CD4-positive, alpha-beta T cell treated with Interleukin-6 for 4 hours (primary cell): ENCODE measurements around the gene MYF5.

Experiments
- DNase-seq: peaks from one replicate; pipeline ENCODE4 v3.0.0-alpha.2; 2020; ENCODE audit warnings: mixed read lengths

The MYF5 gene

GRCh38 chr12:80708259-80708974 is 8.3 kb upstream of the MYF5 start:
- no peak for DNase-seq

DNA sequence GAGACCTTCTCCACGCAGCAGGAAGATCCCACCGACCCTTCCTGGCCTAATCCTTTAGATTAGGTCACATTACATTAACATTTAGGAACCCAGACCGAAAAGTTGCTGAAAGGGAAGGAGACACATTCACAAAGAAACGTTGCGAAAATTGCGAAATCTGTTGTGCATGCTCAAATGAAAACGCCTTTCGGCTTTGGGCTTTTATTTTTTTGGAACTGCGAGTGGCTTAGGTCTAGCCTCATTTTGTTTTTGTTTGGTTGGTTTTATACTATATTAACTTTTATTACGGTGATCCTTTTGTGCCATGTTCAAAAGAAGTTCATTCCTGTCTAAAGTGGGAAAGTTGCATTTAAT is 7.8 kb upstream of the MYF5 start:
- DNase-seq = no peak

GRCh38 chr12:80709811-80710726 is 6.6 kb upstream of the MYF5 start:
- no peak for DNase-seq

GRCh38 chr12:80710727-80711449 is 5.8 kb upstream of the MYF5 start:
- no peak for DNase-seq

- DNase-seq = no peak
Observed at GRCh38 chr12:80711866-80712265, 4.8 kb upstream of the MYF5 start.

- no peak for DNase-seq
Observed at GRCh38 chr12:80712866-80713265, 3.8 kb upstream of the MYF5 start.

DNA sequence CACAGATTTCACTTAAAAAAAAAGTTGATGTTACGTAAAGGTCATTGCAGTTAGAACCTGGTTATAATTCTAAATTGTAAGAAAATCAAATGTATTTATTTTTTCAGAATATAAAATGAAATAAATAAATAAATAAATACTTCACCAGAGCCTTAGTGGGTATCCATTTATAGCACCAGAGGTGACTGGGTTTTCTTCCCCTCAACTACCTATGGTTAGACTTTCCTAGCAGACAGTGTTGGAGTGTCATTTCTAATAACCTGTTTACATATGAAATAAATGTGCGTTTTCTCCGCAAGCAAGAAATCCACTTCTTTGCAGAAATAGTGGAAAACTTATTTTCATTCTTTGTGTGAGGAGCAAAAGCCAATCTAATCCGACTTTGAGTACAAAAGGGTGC is 3.3 kb upstream of the MYF5 start:
- no peak for DNase-seq

- DNase-seq = no peak
Observed at GRCh38 chr12:80714055-80714454, 2.7 kb upstream of the MYF5 start.

GRCh38 chr12:80714846-80715245 is 1.9 kb upstream of the MYF5 start:
- DNase-seq = no peak

DNA sequence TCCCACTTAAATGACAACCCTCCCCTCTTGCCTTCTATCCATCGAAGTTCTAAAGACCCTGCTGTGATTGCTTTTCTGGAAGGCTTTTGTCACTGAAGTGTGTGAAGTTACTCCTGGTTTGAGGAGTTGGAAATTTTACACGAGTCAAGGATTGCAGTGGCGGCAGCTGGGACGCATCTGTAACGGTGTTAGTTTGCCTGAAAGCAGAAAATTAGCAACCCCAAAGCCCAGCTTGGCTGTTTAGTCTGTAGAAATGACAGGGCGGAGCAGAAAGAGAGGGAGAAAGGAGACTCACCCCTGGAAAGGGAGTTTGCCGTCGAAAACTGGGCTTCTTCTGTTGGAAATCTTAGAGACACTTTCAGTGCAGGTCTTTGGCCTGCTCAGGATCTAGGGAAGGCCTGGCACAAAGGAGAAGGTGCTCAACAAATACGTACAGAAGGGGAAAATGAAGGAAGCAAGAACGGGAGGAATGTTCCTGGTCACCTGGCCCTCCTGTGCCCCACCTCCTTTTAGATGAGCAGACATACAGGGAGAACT is 931 bp upstream of the MYF5 start:
- no peak for DNase-seq

GRCh38 chr12:80717856-80718255 is 1.1 kb downstream of the MYF5 start:
- DNase-seq = no peak

DNA sequence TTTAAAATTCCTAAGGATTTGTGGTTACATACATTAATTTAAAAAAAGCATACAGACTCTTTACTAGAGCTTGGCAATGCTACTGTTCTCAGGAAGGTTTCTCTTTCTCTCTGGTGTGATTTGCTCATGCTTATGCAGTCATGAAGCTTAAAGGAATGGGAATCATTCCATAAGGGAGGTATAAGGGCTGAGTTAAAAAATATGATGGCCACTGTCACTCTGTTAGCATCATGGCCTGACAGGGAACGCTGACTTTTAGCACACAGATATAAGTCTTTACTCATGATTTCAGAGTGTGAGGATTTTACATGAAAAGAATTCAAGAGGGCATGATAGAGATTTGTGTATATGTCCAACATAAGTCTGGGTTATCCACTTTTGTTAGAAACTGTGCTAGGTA is 3.8 kb downstream of the MYF5 start:
- DNase-seq = no peak

- DNase-seq = no peak
Observed at GRCh38 chr12:80721326-80721725, 4.6 kb downstream of the MYF5 start.

DNA sequence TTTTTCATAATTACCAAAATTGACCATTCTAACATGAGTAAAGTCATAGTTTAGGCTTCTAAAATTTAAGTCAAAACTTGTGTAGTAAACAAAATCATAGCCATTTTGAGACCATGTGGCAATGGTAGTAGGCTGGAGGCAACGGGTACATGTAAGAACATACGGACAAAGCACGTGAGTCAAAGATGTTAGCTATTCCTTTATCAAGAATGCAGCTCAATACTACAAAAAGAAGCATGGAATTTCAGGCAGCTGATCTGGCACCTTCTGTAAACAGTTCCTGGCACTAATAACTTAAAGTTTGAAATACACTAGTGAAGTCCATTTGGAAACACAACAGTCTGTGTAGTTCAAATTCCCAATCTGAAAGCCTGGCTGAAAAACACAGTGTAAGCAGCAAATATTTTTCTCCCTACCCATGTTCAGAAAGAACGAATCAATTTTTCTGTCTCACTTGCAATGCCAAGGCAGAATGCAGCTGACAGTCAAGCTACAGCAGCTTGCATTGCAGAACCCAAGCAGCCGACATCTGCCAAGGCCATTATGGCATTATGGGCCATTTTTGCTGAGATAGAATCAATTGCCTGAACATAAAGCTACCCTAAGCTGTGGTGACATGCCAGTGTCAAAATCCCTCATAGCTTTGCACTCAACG is 29.3 kb downstream of the MYF5 start:
- no peak for DNase-seq

DNA sequence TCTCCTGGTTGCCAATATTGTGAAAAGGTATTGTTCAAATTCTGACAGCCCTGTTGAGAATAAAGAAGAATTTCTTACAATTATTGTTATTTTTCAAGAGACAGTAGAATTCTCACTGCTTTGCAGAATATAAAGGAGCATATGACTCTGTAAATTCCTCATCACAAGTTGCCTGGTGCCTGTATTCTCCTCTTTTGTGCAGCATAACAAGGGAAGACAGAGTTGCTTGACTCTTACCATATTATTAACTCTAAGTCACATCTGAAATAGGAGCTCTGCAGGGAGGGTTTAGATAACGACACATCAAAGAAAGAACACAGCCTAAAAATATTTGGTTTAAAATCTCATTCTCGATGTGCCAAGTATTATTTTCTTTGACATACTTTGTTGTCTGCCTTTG is 31.1 kb downstream of the MYF5 start:
- no peak for DNase-seq

DNA sequence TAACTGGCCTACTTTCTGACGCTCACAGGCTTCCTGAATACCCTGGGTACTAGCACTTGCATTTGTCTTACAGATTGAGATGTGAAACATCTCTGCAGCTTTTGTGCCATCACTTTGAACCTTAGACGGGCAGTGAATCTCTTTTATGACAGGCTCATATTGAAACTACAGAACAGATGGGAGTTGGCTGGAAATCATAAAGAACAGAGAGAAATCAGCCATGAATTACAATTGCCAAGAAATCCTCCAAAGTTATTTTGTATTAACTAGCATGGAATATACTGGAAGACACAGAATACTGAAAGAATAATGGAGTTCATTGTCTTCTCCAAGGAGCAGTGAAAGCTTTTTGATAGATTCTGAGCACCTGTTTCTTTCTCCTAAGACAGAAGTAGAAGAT is 32.7 kb downstream of the MYF5 start:
- no peak for DNase-seq

- DNase-seq = no peak
Observed at GRCh38 chr12:80752464-80752863, 35.8 kb downstream of the MYF5 start.

DNA sequence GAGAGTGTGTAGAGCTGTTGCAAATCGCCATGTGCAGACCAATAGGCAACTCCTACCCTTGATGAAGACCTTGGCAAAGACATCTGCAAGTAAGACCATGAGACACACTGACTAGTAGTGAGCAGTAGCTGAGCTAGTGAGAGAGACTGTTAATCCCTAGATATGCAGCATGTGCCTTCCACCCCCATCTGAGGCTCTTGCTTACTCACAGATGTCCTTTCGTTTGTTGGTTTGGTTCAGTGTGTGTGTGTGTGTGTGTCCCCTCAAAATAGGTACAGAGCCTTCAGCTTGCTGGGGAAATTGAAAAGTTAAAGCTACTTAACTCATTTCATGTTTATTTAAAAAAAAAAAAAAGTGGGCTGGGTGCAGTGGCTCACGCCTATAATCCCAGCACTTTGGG is 37.6 kb downstream of the MYF5 start:
- DNase-seq = no peak

GRCh38 chr12:80756875-80757274 is 40.2 kb downstream of the MYF5 start:
- DNase-seq = no peak

- no peak for DNase-seq
Observed at GRCh38 chr12:80761838-80762237, 45.1 kb downstream of the MYF5 start.

DNA sequence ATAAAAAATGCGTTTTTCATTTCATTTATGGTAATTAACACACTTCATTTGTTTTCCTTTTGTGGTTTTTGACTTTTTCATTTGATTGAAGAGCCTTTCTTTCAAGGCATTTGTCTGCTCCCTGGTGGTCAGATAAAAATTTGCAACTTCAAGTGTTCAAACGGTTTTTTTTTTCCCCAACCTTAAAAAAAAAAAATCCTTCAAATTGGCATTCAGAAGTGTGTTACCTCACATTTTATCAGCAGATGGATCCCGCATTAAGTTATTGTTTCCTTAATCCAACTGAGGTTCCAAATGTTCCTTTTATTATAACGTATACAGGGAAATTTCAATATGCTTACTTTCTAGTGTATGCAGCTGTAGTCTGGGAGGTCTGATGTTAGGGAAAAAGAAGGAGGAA is 47.2 kb downstream of the MYF5 start:
- DNase-seq = no peak

GRCh38 chr12:80766210-80766609 is 49.5 kb downstream of the MYF5 start:
- no peak for DNase-seq

- no peak for DNase-seq
Observed at GRCh38 chr12:80766897-80767296, 50.2 kb downstream of the MYF5 start.
